ENCODE measurements around the gene NEO1.

The NEO1 gene

GRCh38 chr15:73046073-73046472 is 6.2 kb upstream of the NEO1 start:
- DNase-seq (ENCODE audit: low spot score in 2 of 2) = no peak
- no peaks in the 10 kb centered on the region for H3K9me3 Mint-ChIP-seq
- H3K27ac Mint-ChIP-seq (ENCODE audit: low read depth) = no peak overlapping the region
- no peak overlapping the region for H3K4me3 Mint-ChIP-seq
- no peak for ATAC-seq (replicated peaks; ENCODE audit: extremely low read depth, poor library complexity, severe bottlenecking)
- no peaks in the 10 kb centered on the region for H3K4me1 Mint-ChIP-seq
- no peaks in the 10 kb centered on the region for H3K36me3 Mint-ChIP-seq (ENCODE audit: insufficient read depth)
- H3K27me3 Mint-ChIP-seq = no peaks in the 10 kb centered on the region

- no peak for DNase-seq (ENCODE audit: low spot score in 2 of 2)
- Mint-ChIP-seq H3K36me3 (ENCODE audit: insufficient read depth) (no peaks in the 10 kb centered on the region), H3K27me3 (no peaks in the 10 kb centered on the region), H3K4me1 (peaks cover 1% of the 10 kb centered on the region), H3K9me3 (no peaks in the 10 kb centered on the region), H3K27ac (ENCODE audit: low read depth) (no peak overlapping the region), H3K4me3 (no peak overlapping the region)
- ATAC-seq (replicated peaks; ENCODE audit: extremely low read depth, poor library complexity, severe bottlenecking) = no peak
These were observed 4.4 kb upstream of the NEO1 start for GRCh38 chr15:73047882-73048281.

- no peaks in the 10 kb centered on the region for H3K27me3 Mint-ChIP-seq
- H3K4me3 Mint-ChIP-seq = no peak overlapping the region
- H3K27ac Mint-ChIP-seq (ENCODE audit: low read depth) = no peak overlapping the region
- peaks cover 8% of the 10 kb centered on the region for H3K4me1 Mint-ChIP-seq
- no peak for ATAC-seq (replicated peaks; ENCODE audit: extremely low read depth, poor library complexity, severe bottlenecking)
- no peaks in the 10 kb centered on the region for H3K36me3 Mint-ChIP-seq (ENCODE audit: insufficient read depth)
- H3K9me3 Mint-ChIP-seq = no peaks in the 10 kb centered on the region
- no peak for DNase-seq (ENCODE audit: low spot score in 2 of 2)
These were observed 3.5 kb upstream of the NEO1 start for GRCh38 chr15:73048624-73049295.

- DNase-seq (ENCODE audit: low spot score in 2 of 2) (no peak), ATAC-seq (replicated peaks; ENCODE audit: extremely low read depth, poor library complexity, severe bottlenecking) (no peak)
- Mint-ChIP-seq H3K4me1 (peaks cover 8% of the 10 kb centered on the region), H3K27ac (ENCODE audit: low read depth) (no peak overlapping the region), H3K27me3 (no peaks in the 10 kb centered on the region), H3K36me3 (ENCODE audit: insufficient read depth) (no peaks in the 10 kb centered on the region), H3K4me3 (no peak overlapping the region), H3K9me3 (no peaks in the 10 kb centered on the region)
These were observed 2.6 kb upstream of the NEO1 start for GRCh38 chr15:73049564-73050215.

GRCh38 chr15:73050561-73051295 is 1.5 kb upstream of the NEO1 start:
- DNase-seq (ENCODE audit: low spot score in 2 of 2) (no peak), ATAC-seq (replicated peaks; ENCODE audit: extremely low read depth, poor library complexity, severe bottlenecking) (no peak)
- peak overlapping the region; percentile 87 for H3K4me3 Mint-ChIP-seq
- H3K4me1 Mint-ChIP-seq = peaks cover 8% of the 10 kb centered on the region
- H3K9me3 Mint-ChIP-seq = no peaks in the 10 kb centered on the region
- H3K27me3 Mint-ChIP-seq = no peaks in the 10 kb centered on the region
- H3K36me3 Mint-ChIP-seq (ENCODE audit: insufficient read depth) = no peaks in the 10 kb centered on the region
- H3K27ac Mint-ChIP-seq (ENCODE audit: low read depth) = peak overlapping the region; percentile 18

- peak overlapping the region; percentile 87 for H3K4me3 Mint-ChIP-seq
- peak overlapping the region; percentile 18 for H3K27ac Mint-ChIP-seq (ENCODE audit: low read depth)
- ATAC-seq (replicated peaks; ENCODE audit: extremely low read depth, poor library complexity, severe bottlenecking) = no peak
These were observed 864 bp upstream of the NEO1 start for GRCh38 chr15:73051391-73051806.

GRCh38 chr15:73052653-73053397 is 562 bp downstream of the NEO1 start:
- H3K9me3 Mint-ChIP-seq = no peaks in the 10 kb centered on the region
- DNase-seq (ENCODE audit: low spot score in 2 of 2) (peak in 1 of 2 donors; percentile 10), ATAC-seq (replicated peaks; ENCODE audit: extremely low read depth, poor library complexity, severe bottlenecking) (peak; percentile 56)
- H3K27ac Mint-ChIP-seq (ENCODE audit: low read depth) = peak overlapping the region; percentile 42
- no peaks in the 10 kb centered on the region for H3K36me3 Mint-ChIP-seq (ENCODE audit: insufficient read depth)
- H3K4me1 Mint-ChIP-seq = peaks cover 8% of the 10 kb centered on the region
- H3K4me3 Mint-ChIP-seq = peak overlapping the region; percentile 87
- no peaks in the 10 kb centered on the region for H3K27me3 Mint-ChIP-seq

More at GRCh38 chr15:73051391-73051806, 864 bp upstream of the NEO1 start:
- no peak for DNase-seq (ENCODE audit: low spot score in 2 of 2)
- Mint-ChIP-seq H3K27me3 (no peaks in the 10 kb centered on the region), H3K36me3 (ENCODE audit: insufficient read depth) (no peaks in the 10 kb centered on the region), H3K9me3 (no peaks in the 10 kb centered on the region), H3K4me1 (peaks cover 8% of the 10 kb centered on the region)

- ATAC-seq (replicated peaks; ENCODE audit: extremely low read depth, poor library complexity, severe bottlenecking) (no peak), DNase-seq (ENCODE audit: low spot score in 2 of 2) (no peak)
These were observed 1.1 kb downstream of the NEO1 start for GRCh38 chr15:73053398-73053723.

GRCh38 chr15:73054417-73054953 is 2.2 kb downstream of the NEO1 start:
- Mint-ChIP-seq H3K4me3 (no peak overlapping the region), H3K9me3 (no peaks in the 10 kb centered on the region), H3K27me3 (no peaks in the 10 kb centered on the region), H3K4me1 (peaks cover 8% of the 10 kb centered on the region), H3K36me3 (ENCODE audit: insufficient read depth) (no peaks in the 10 kb centered on the region), H3K27ac (ENCODE audit: low read depth) (no peak overlapping the region)
- no peak for DNase-seq (ENCODE audit: low spot score in 2 of 2)
- ATAC-seq (replicated peaks; ENCODE audit: extremely low read depth, poor library complexity, severe bottlenecking) = no peak

More at GRCh38 chr15:73053398-73053723, 1.1 kb downstream of the NEO1 start:
- Mint-ChIP-seq H3K4me3 (peak overlapping the region; percentile 87), H3K27me3 (no peaks in the 10 kb centered on the region), H3K4me1 (peaks cover 8% of the 10 kb centered on the region), H3K9me3 (no peaks in the 10 kb centered on the region), H3K27ac (ENCODE audit: low read depth) (peak overlapping the region; percentile 42), H3K36me3 (ENCODE audit: insufficient read depth) (no peaks in the 10 kb centered on the region)

- Mint-ChIP-seq H3K4me1 (peaks cover 8% of the 10 kb centered on the region), H3K36me3 (ENCODE audit: insufficient read depth) (no peaks in the 10 kb centered on the region), H3K4me3 (no peak overlapping the region), H3K27me3 (no peaks in the 10 kb centered on the region), H3K9me3 (no peaks in the 10 kb centered on the region), H3K27ac (ENCODE audit: low read depth) (no peak overlapping the region)
- no peak for ATAC-seq (replicated peaks; ENCODE audit: extremely low read depth, poor library complexity, severe bottlenecking)
- no peak for DNase-seq (ENCODE audit: low spot score in 2 of 2)
These were observed 4.2 kb downstream of the NEO1 start for GRCh38 chr15:73056460-73056859.

- ATAC-seq (replicated peaks; ENCODE audit: extremely low read depth, poor library complexity, severe bottlenecking) (no peak), DNase-seq (ENCODE audit: low spot score in 2 of 2) (no peak)
- no peaks in the 10 kb centered on the region for H3K9me3 Mint-ChIP-seq
- H3K36me3 Mint-ChIP-seq (ENCODE audit: insufficient read depth) = no peaks in the 10 kb centered on the region
- peaks cover 1% of the 10 kb centered on the region for H3K4me1 Mint-ChIP-seq
- no peak overlapping the region for H3K27ac Mint-ChIP-seq (ENCODE audit: low read depth)
- H3K4me3 Mint-ChIP-seq = no peak overlapping the region
- H3K27me3 Mint-ChIP-seq = no peaks in the 10 kb centered on the region
These were observed 6.2 kb downstream of the NEO1 start for GRCh38 chr15:73058437-73058836.

GRCh38 chr15:73065114-73065513 is 12.9 kb downstream of the NEO1 start:
- no peak overlapping the region for H3K27ac Mint-ChIP-seq (ENCODE audit: low read depth)
- no peak overlapping the region for H3K4me3 Mint-ChIP-seq
- DNase-seq (ENCODE audit: low spot score in 2 of 2) (no peak), ATAC-seq (replicated peaks; ENCODE audit: extremely low read depth, poor library complexity, severe bottlenecking) (no peak)
- H3K36me3 Mint-ChIP-seq (ENCODE audit: insufficient read depth) = no peaks in the 10 kb centered on the region
- H3K4me1 Mint-ChIP-seq = peaks cover 14% of the 10 kb centered on the region
- no peaks in the 10 kb centered on the region for H3K27me3 Mint-ChIP-seq
- no peaks in the 10 kb centered on the region for H3K9me3 Mint-ChIP-seq
